Activated T-cell treated with anti-CD3 and anti-CD28 coated beads, Interleukin-2, amount 50 U/mL, for 4 hours (primary cell): ENCODE data around the gene ALOX12B. TPM values are rescaled to one million over a fixed set of nuclear protein-coding genes. Genes with fewer than 3 reads are reported as not detected.
"Not testable (repeated sequence)": the region's sequence is repeated elsewhere in the genome, so short reads cannot be mapped to it uniquely, and the experiment has no call there.

ENCODE experiments used
- ATAC-seq, 2 donors: fragments of 200-7000 bp; cut with Tn5 transposase; one replicate each; pipeline ENCODE4 v1.10.0; 2021
- DNase-seq: peaks from one replicate; pipeline ENCODE4 v3.0.0-alpha.2; 2020
- H3K27me3 Mint-ChIP-seq: one replicate; pipeline ENCODE4 v1.8.0; 2021; ENCODE audit warnings: low read depth, mixed read lengths
- H3K36me3 Mint-ChIP-seq: one replicate; pipeline ENCODE4 v1.8.0; 2022; ENCODE audit warnings: mixed read lengths; ENCODE audit not compliant: insufficient read depth
- H3K4me1 Mint-ChIP-seq: one replicate; pipeline ENCODE4 v1.8.0; 2021; ENCODE audit warnings: low read depth, mixed read lengths
- H3K4me3 Mint-ChIP-seq: one replicate; pipeline ENCODE4 v1.8.0; 2021; ENCODE audit warnings: mild to moderate bottlenecking, moderate library complexity, mixed read lengths
- H3K9me3 Mint-ChIP-seq: one replicate; pipeline ENCODE4 v1.8.0; 2021; ENCODE audit warnings: mixed read lengths
- total RNA-seq, 3 donors: library from RNA; stranded (reverse); gene quantifications; one replicate each; pipeline ENCODE4 v1.2.1, GENCODE V29; 2021

Gene ALOX12B
- total RNA-seq, 3 donors from 2014 or later = 0.81 to 1.6 (median 0.95) TPM

DNA sequence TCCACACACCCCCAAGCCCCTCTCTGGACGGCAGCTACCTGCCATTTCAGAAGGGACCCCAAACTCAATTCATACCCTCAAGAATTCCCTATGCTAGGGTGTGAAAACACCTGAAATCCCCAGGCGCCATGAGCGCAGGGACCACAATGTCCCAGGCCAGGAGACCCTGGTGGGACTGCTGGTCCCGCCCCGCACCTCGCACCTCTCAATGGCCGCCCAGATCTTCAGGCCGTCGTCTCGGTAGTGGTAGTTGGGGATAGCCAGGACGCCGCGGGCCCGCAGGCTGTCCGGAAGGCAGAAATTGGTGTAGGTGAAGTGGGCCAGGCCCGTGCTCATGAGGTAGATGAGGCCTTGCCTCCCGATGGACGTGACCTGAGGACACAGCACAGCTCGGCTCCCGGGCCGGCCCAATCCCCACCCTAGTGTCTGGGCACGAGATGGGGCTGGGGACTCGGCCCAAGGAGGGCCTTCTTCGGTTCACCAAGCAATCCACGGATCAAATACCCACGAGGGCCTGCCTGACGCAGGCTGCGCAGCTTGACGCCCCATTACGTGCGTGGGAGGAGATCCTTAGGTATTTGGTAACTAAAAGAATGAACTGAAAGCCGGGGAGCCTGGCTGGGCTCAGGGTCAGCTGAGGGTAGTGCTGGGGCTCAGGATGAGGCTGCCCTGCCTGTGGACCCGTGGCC, 21.6 kb upstream of the ALOX12B start:
- ATAC-seq = no peak
- H3K4me3 Mint-ChIP-seq = no peak overlapping the region

DNA sequence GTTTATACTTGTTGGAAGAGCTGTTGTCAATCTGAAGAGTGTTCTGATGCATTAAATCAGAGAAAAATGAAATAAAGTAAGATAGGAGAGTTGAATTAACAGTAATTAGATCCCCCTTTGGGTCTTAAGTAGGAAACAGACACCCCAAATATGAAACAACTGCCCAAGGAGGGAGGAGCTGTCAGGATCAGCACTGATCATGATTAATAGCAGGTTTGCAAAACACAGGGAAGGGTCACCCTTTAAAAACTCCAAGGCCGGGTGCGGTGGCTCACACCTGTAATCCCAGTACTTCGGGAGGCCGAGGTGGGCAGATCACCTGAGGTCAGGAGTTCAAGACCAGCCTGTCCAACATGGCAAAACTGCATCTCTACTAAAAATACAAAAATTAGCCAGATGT, 19.5 kb upstream of the ALOX12B start:
- H3K9me3 Mint-ChIP-seq, H3K36me3 Mint-ChIP-seq, H3K27me3 Mint-ChIP-seq, H3K4me3 Mint-ChIP-seq, H3K4me1 Mint-ChIP-seq, ATAC-seq, DNase-seq: not testable (repeated sequence)

More for the DNA sequence above, 21.6 kb upstream of the ALOX12B start:
- peaks cover 21% of the 10 kb centered on the region for H3K27me3 Mint-ChIP-seq
- H3K36me3 Mint-ChIP-seq = no peaks in the 10 kb centered on the region
- H3K4me1 Mint-ChIP-seq = no peaks in the 10 kb centered on the region
- no peaks in the 10 kb centered on the region for H3K9me3 Mint-ChIP-seq
- DNase-seq = no peak

GRCh38 chr17:8105957-8106398, 18.5 kb upstream of the ALOX12B start:
- peaks cover 6% of the 10 kb centered on the region for H3K27me3 Mint-ChIP-seq
- H3K4me3 Mint-ChIP-seq = no peak overlapping the region

GRCh38 chr17:8104911-8105310, 17.4 kb upstream of the ALOX12B start:
- Mint-ChIP-seq H3K4me3 (no peak overlapping the region), H3K36me3 (no peaks in the 10 kb centered on the region), H3K4me1 (no peaks in the 10 kb centered on the region), H3K27me3 (peaks cover 6% of the 10 kb centered on the region), H3K9me3 (no peaks in the 10 kb centered on the region)
- ATAC-seq (no peak), DNase-seq (no peak)

More at GRCh38 chr17:8105957-8106398, 18.5 kb upstream of the ALOX12B start:
- DNase-seq (no peak), ATAC-seq (no peak)
- Mint-ChIP-seq H3K9me3 (no peaks in the 10 kb centered on the region), H3K36me3 (no peaks in the 10 kb centered on the region), H3K4me1 (no peaks in the 10 kb centered on the region)

GRCh38 chr17:8103549-8103948, 16.0 kb upstream of the ALOX12B start:
- Mint-ChIP-seq H3K4me1 (no peaks in the 10 kb centered on the region), H3K36me3 (no peaks in the 10 kb centered on the region), H3K4me3 (no peak overlapping the region), H3K27me3 (peaks cover 3% of the 10 kb centered on the region), H3K9me3 (no peaks in the 10 kb centered on the region)
- DNase-seq (no peak), ATAC-seq (no peak)

- no peak for ATAC-seq
- no peaks in the 10 kb centered on the region for H3K27me3 Mint-ChIP-seq
- no peaks in the 10 kb centered on the region for H3K36me3 Mint-ChIP-seq
- H3K9me3 Mint-ChIP-seq = no peaks in the 10 kb centered on the region
- DNase-seq = no peak
- no peak overlapping the region for H3K4me3 Mint-ChIP-seq
- H3K4me1 Mint-ChIP-seq = no peaks in the 10 kb centered on the region
These were observed 14.2 kb upstream of the ALOX12B start for GRCh38 chr17:8101721-8102120.

GRCh38 chr17:8100763-8101162, 13.2 kb upstream of the ALOX12B start:
- no peak for ATAC-seq
- no peaks in the 10 kb centered on the region for H3K4me1 Mint-ChIP-seq

DNA sequence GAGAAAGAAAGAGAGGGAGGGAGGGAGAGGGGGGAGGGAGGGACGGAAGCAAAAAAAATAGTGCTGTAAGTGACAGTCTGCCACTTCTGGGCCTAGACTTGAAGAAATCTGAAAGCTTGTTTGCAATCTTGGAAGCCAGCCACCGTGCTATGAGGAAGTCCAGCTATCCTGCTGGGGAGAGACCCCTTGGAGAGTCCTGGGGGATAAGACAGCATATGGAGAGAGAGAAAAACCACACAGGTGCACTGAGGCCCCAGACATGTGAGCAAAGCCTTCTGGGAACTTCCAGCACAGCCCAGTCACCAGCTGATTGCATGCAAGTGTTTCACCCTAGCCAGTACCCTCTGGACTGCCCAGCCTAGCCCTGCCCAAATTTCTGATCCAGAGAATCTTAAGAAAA, 12.6 kb upstream of the ALOX12B start:
- ATAC-seq (no peak), DNase-seq (no peak)
- H3K36me3 Mint-ChIP-seq = no peaks in the 10 kb centered on the region
- peaks cover 2% of the 10 kb centered on the region for H3K4me1 Mint-ChIP-seq
- no peaks in the 10 kb centered on the region for H3K9me3 Mint-ChIP-seq
- no peak overlapping the region for H3K4me3 Mint-ChIP-seq
- H3K27me3 Mint-ChIP-seq = no peaks in the 10 kb centered on the region

More at GRCh38 chr17:8100763-8101162, 13.2 kb upstream of the ALOX12B start:
- Mint-ChIP-seq H3K36me3 (no peaks in the 10 kb centered on the region), H3K9me3 (no peaks in the 10 kb centered on the region), H3K4me3 (no peak overlapping the region), H3K27me3 (no peaks in the 10 kb centered on the region)
- no peak for DNase-seq

DNA sequence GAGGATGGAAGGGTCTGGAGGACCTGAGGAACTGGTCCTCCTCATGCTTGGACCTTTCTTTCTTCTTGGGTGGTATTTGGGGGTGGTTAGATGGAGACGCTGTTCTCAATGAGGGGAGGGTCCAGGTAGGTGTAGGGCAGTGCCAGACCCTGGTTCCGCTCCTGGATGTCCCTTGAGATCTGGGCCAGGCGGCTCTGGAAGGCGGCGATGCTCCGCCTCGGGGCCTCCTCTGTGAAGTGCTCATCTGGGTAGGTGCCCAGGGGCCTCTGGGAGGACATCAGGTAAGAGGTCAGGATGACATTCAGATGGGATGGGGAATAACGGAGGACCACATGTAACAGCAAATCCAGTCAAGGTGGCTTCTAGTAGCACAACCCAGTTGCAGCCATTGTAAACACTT, 9.0 kb upstream of the ALOX12B start:
- Mint-ChIP-seq H3K4me1 (peaks cover 14% of the 10 kb centered on the region), H3K36me3 (no peaks in the 10 kb centered on the region), H3K27me3 (peaks cover 1% of the 10 kb centered on the region), H3K9me3 (no peaks in the 10 kb centered on the region), H3K4me3 (no peak overlapping the region)
- no peak for ATAC-seq
- DNase-seq = no peak

GRCh38 chr17:8095361-8095760, 7.8 kb upstream of the ALOX12B start:
- Mint-ChIP-seq H3K4me3 (no peak overlapping the region), H3K9me3 (no peaks in the 10 kb centered on the region)

DNA sequence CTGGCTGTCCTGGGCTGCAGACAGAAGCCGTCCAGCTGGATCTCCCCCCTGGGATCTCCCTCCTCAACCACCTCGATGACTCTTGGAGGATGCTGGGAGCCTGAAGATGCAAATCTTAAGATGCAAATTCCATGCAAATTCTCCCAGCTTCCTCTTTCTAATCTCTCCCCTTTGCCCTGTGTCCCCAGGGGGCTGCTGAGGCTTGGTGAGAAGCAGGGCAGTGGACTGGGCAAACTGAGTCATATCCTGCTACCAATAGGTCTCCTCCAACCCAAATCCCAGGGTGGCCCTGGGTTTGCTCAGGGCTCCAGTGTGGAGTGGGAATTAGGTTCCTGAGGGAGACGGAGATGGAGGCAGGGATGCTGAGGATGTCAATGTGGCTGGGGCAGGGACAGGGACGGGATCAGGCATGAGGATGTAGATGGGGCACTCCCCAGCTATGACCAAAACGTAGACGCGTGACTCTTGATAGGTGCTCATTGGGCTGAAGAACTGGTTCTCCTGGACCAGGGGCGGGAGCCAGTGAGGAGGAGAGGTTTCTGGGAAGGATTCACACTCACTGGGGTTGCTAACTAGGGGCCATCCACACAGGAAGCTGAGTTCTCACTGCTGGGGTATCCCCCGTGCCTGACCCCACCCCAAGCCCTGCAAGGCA, 3.6 kb upstream of the ALOX12B start:
- Mint-ChIP-seq H3K36me3 (no peaks in the 10 kb centered on the region), H3K27me3 (peaks cover 27% of the 10 kb centered on the region), H3K4me3 (no peak overlapping the region), H3K9me3 (no peaks in the 10 kb centered on the region), H3K4me1 (peaks cover 14% of the 10 kb centered on the region)
- ATAC-seq (no peak), DNase-seq (no peak)

More at GRCh38 chr17:8095361-8095760, 7.8 kb upstream of the ALOX12B start:
- DNase-seq = no peak
- no peaks in the 10 kb centered on the region for H3K36me3 Mint-ChIP-seq
- no peak for ATAC-seq
- peaks cover 9% of the 10 kb centered on the region for H3K27me3 Mint-ChIP-seq
- H3K4me1 Mint-ChIP-seq = peaks cover 14% of the 10 kb centered on the region

- Mint-ChIP-seq H3K27me3 (peaks cover 27% of the 10 kb centered on the region), H3K4me3 (no peak overlapping the region), H3K36me3 (no peaks in the 10 kb centered on the region), H3K9me3 (no peaks in the 10 kb centered on the region), H3K4me1 (peaks cover 8% of the 10 kb centered on the region)
- no peak for ATAC-seq
- DNase-seq = no peak
These were observed 2.2 kb upstream of the ALOX12B start for GRCh38 chr17:8089728-8090127.

DNA sequence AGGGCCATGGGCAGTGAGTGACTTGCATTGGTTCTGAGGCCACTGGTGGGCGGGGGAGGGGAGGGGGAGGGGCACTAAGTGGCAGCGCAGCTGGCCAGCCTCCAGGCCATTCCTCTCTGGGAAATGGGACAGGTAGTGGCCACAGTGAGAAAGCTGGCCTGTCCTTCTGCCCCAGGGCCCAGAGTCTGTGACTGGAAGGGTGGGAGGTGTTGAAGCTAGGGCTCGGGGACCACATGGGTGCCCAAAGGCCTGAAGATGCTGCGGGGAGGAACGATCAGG, 375 bp upstream of the ALOX12B start:
- Mint-ChIP-seq H3K36me3 (no peaks in the 10 kb centered on the region), H3K4me3 (no peak overlapping the region), H3K27me3 (peaks cover 27% of the 10 kb centered on the region), H3K9me3 (no peaks in the 10 kb centered on the region), H3K4me1 (no peaks in the 10 kb centered on the region)
- DNase-seq = no peak
- ATAC-seq = no peak

GRCh38 chr17:8084250-8084649, 3.3 kb downstream of the ALOX12B start:
- no peak overlapping the region for H3K4me3 Mint-ChIP-seq
- DNase-seq (no peak), ATAC-seq (no peak)
- H3K9me3 Mint-ChIP-seq = no peaks in the 10 kb centered on the region
- H3K27me3 Mint-ChIP-seq = peaks cover 7% of the 10 kb centered on the region
- peaks cover 3% of the 10 kb centered on the region for H3K36me3 Mint-ChIP-seq
- peaks cover 5% of the 10 kb centered on the region for H3K4me1 Mint-ChIP-seq

- DNase-seq (no peak), ATAC-seq (no peak)
- no peak overlapping the region for H3K4me3 Mint-ChIP-seq
- H3K9me3 Mint-ChIP-seq = no peaks in the 10 kb centered on the region
- no peaks in the 10 kb centered on the region for H3K27me3 Mint-ChIP-seq
- H3K36me3 Mint-ChIP-seq = peaks cover 3% of the 10 kb centered on the region
- H3K4me1 Mint-ChIP-seq = peaks cover 7% of the 10 kb centered on the region
These were observed 5.2 kb downstream of the ALOX12B start for GRCh38 chr17:8082292-8082691.
